Neural cell (in vitro differentiated cells): Measurements from ENCODE around the gene TICRR. TPM values are rescaled to one million over a fixed set of nuclear protein-coding genes. Genes with fewer than 3 reads are reported as not detected.

ENCODE experiments used
- H2AFZ ChIP-seq: fragments of 200-600, 300-800 bp; sonication (generic), shearing (Covaris generic); 2 replicates; pipeline ENCODE4 v1.6.0; 2014; ENCODE audit warnings: low read depth, mild to moderate bottlenecking, antibody characterized with exemption, low read length, moderate library complexity
- H3F3A ChIP-seq: fragments of 200-600 bp; shearing (Covaris generic); 2 replicates; pipeline ENCODE4 v1.6.1; 2016; ENCODE audit warnings: mild to moderate bottlenecking, moderate library complexity, mixed read lengths, antibody characterized with exemption, low read length; ENCODE audit not compliant: insufficient read depth, poor library complexity, severe bottlenecking
- H3K27ac ChIP-seq: fragments of 200-600, 300-800 bp; sonication (generic), shearing (Covaris generic); 2 replicates; pipeline ENCODE4 v1.5.1; 2014; ENCODE audit warnings: mild to moderate bottlenecking, low read length, moderate library complexity
- H3K27me3 ChIP-seq: fragments of 300-800, 200-600 bp; sonication (generic), shearing (Covaris generic); 2 replicates; pipeline ENCODE4 v1.6.0; 2014; ENCODE audit warnings: mild to moderate bottlenecking, low read depth, low read length, moderate library complexity; ENCODE audit not compliant: insufficient read depth
- H3K36me3 ChIP-seq: fragments of 300-800, 200-600 bp; sonication (generic), shearing (Covaris generic); 2 replicates; pipeline ENCODE4 v1.5.1; 2014; ENCODE audit warnings: mild to moderate bottlenecking, antibody characterized with exemption, low read length, moderate library complexity; ENCODE audit not compliant: insufficient read depth
- H3K4me2 ChIP-seq: fragments of 300-800, 200-600 bp; sonication (generic), shearing (Covaris generic); 2 replicates; pipeline ENCODE4 v1.6.0; 2014; ENCODE audit warnings: mild to moderate bottlenecking, low read length
- H3K4me3 ChIP-seq: fragments of 300-800, 200-600 bp; sonication (generic), shearing (Covaris generic); 2 replicates; pipeline ENCODE4 v1.5.1; 2014; ENCODE audit warnings: mild to moderate bottlenecking, low read length, moderate library complexity
- H3K79me2 ChIP-seq: fragments of 200-600 bp; shearing (Covaris generic); replicated peaks from 2 replicates; pipeline ENCODE4 v1.6.0; 2014; ENCODE audit warnings: mild to moderate bottlenecking, low read length, moderate library complexity; ENCODE audit not compliant: insufficient read depth
- H3K9ac ChIP-seq: fragments of 300-800, 200-600 bp; sonication (generic), shearing (Covaris generic); 2 replicates; pipeline ENCODE4 v1.6.1; 2016; ENCODE audit warnings: mild to moderate bottlenecking, low read length, mixed read lengths
- H3K9me2 ChIP-seq: fragments of 200-600 bp; shearing (Covaris generic); 2 replicates; pipeline ENCODE4 v1.6.1; 2016; ENCODE audit warnings: mild to moderate bottlenecking, low read length, mixed read lengths; ENCODE audit not compliant: insufficient read depth
- H3K9me3 ChIP-seq: fragments of 200-600, 300-800 bp; sonication (generic), shearing (Covaris generic); 2 replicates; pipeline ENCODE4 v1.6.1; 2016; ENCODE audit warnings: mild to moderate bottlenecking, mixed run types, low read length, moderate library complexity, mixed read lengths
- H4K20me1 ChIP-seq: fragments of 200-600 bp; shearing (Covaris generic); 2 replicates; pipeline ENCODE4 v1.6.1; 2016; ENCODE audit warnings: mild to moderate bottlenecking, mixed run types; ENCODE audit not compliant: insufficient read depth
- EP300 ChIP-seq: fragments of 450-650 bp; conservative IDR thresholded peaks from 2 replicates; pipeline ENCODE4 v1.6.1; 2014; ENCODE audit warnings: antibody characterized with exemption, mild to moderate bottlenecking, moderate library complexity; ENCODE audit not compliant: poor library complexity, severe bottlenecking
- EZH2 ChIP-seq: fragments of 200-600, 300-800 bp; shearing (Covaris generic), sonication (generic); IDR thresholded peaks from 2 replicates; pipeline ENCODE4 v1.6.1; 2014; ENCODE audit warnings: antibody characterized with exemption, low read length, borderline replicate concordance, mild to moderate bottlenecking; ENCODE audit not compliant: insufficient read depth, poor library complexity, severe bottlenecking
- MXI1 ChIP-seq: fragments of 450-650 bp; conservative IDR thresholded peaks from 2 replicates; pipeline ENCODE4 v1.6.1; 2014; ENCODE audit warnings: antibody characterized with exemption, mild to moderate bottlenecking; ENCODE audit not compliant: poor library complexity, severe bottlenecking
- POLR2AphosphoS5 ChIP-seq: IDR thresholded peaks from 2 replicates; pipeline ENCODE4 v1.6.1; 2012
- RAD21 ChIP-seq: fragments of 450-650 bp; conservative IDR thresholded peaks from 2 replicates; pipeline ENCODE4 v1.6.1; 2014; ENCODE audit warnings: antibody characterized with exemption, mild to moderate bottlenecking, moderate library complexity
- SMC3 ChIP-seq: fragments of 450-650 bp; conservative IDR thresholded peaks from 2 replicates; pipeline ENCODE4 v1.6.1; 2014; ENCODE audit warnings: antibody characterized with exemption, mild to moderate bottlenecking, moderate library complexity; ENCODE audit not compliant: poor library complexity
- TAF1 ChIP-seq: IDR thresholded peaks from 2 replicates; pipeline ENCODE4 v1.6.1; 2012; ENCODE audit warnings: low read depth
- polyA plus RNA-seq: library from polyadenylated mRNA; depleted of rRNA; stranded (reverse); fragments of >200 nt; gene quantifications from 2 replicates; pipeline ENCODE4 v1.2.3, GENCODE V29; 2014
- TF ChIP-seq, protein P1 (sequence below): IDR thresholded peaks from 2 replicates; pipeline ENCODE4 v1.6.1; 2012; ENCODE audit warnings: borderline replicate concordance
- TF ChIP-seq, protein P2 (sequence below): fragments of 450-650 bp; IDR thresholded peaks from 2 replicates; pipeline ENCODE4 v1.5.1; 2014; ENCODE audit warnings: antibody characterized with exemption, mild to moderate bottlenecking, moderate library complexity; ENCODE audit not compliant: poor library complexity, severe bottlenecking

The TICRR gene
- polyA plus RNA-seq, 1 donor from 2014 or later = 0.36 TPM

DNA sequence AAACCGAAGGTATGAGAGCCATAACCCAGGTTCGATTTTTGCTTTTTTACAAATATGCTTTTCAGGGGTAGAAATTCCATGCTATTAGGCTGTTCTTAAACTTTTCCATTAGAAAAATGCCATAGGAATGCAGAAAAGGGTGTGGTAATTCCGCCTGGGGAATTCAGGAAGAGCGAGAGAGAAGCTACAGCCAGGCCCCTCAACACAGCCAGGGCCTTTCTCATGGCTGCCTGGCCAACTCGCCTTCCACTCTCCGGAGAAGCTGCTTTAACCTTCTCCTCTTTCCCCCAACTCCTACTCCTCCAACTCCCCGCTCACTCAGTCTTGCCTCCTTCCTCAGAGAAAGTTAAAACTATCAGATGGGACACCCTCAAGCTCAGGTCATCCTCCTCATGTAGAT is 9.1 kb upstream of the TICRR start:
- no peaks in the 10 kb centered on the region for H3K9me3 ChIP-seq
- no peak overlapping the region for H2AFZ ChIP-seq
- no peaks in the 10 kb centered on the region for H3K27me3 ChIP-seq
- H3K4me2 ChIP-seq = no peak overlapping the region
- no peak overlapping the region for H3K27ac ChIP-seq
- no peak overlapping the region for H3K4me3 ChIP-seq
- H3K9ac ChIP-seq = no peak overlapping the region
- TF ChIP-seq RAD21 (no peak), MXI1 (no peak), SMC3 (no peak), EZH2 (no peak), EP300 (no peak), TAF1 (no peak)
- TF ChIP-seq, protein P1, sequence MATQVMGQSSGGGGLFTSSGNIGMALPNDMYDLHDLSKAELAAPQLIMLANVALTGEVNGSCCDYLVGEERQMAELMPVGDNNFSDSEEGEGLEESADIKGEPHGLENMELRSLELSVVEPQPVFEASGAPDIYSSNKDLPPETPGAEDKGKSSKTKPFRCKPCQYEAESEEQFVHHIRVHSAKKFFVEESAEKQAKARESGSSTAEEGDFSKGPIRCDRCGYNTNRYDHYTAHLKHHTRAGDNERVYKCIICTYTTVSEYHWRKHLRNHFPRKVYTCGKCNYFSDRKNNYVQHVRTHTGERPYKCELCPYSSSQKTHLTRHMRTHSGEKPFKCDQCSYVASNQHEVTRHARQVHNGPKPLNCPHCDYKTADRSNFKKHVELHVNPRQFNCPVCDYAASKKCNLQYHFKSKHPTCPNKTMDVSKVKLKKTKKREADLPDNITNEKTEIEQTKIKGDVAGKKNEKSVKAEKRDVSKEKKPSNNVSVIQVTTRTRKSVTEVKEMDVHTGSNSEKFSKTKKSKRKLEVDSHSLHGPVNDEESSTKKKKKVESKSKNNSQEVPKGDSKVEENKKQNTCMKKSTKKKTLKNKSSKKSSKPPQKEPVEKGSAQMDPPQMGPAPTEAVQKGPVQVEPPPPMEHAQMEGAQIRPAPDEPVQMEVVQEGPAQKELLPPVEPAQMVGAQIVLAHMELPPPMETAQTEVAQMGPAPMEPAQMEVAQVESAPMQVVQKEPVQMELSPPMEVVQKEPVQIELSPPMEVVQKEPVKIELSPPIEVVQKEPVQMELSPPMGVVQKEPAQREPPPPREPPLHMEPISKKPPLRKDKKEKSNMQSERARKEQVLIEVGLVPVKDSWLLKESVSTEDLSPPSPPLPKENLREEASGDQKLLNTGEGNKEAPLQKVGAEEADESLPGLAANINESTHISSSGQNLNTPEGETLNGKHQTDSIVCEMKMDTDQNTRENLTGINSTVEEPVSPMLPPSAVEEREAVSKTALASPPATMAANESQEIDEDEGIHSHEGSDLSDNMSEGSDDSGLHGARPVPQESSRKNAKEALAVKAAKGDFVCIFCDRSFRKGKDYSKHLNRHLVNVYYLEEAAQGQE = no peak
- TF ChIP-seq, protein P2, sequence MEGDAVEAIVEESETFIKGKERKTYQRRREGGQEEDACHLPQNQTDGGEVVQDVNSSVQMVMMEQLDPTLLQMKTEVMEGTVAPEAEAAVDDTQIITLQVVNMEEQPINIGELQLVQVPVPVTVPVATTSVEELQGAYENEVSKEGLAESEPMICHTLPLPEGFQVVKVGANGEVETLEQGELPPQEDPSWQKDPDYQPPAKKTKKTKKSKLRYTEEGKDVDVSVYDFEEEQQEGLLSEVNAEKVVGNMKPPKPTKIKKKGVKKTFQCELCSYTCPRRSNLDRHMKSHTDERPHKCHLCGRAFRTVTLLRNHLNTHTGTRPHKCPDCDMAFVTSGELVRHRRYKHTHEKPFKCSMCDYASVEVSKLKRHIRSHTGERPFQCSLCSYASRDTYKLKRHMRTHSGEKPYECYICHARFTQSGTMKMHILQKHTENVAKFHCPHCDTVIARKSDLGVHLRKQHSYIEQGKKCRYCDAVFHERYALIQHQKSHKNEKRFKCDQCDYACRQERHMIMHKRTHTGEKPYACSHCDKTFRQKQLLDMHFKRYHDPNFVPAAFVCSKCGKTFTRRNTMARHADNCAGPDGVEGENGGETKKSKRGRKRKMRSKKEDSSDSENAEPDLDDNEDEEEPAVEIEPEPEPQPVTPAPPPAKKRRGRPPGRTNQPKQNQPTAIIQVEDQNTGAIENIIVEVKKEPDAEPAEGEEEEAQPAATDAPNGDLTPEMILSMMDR = no peak
- H3K79me2 ChIP-seq = no peaks in the 10 kb centered on the region
- no peaks in the 10 kb centered on the region for H3K36me3 ChIP-seq
- H4K20me1 ChIP-seq = no peaks in the 10 kb centered on the region
- H3F3A ChIP-seq = no peaks in the 10 kb centered on the region
- no peaks in the 10 kb centered on the region for H3K9me2 ChIP-seq

- no peaks in the 10 kb centered on the region for H4K20me1 ChIP-seq
- no peaks in the 10 kb centered on the region for H3F3A ChIP-seq
- no peaks in the 10 kb centered on the region for H3K9me2 ChIP-seq
- H3K9ac ChIP-seq = no peak overlapping the region
- no peak overlapping the region for H3K4me3 ChIP-seq
- H3K27ac ChIP-seq = no peak overlapping the region
- no peaks in the 10 kb centered on the region for H3K27me3 ChIP-seq
- H3K36me3 ChIP-seq = no peaks in the 10 kb centered on the region
- TF ChIP-seq EZH2 (no peak), POLR2AphosphoS5 (no peak), RAD21 (no peak), SMC3 (no peak), EP300 (no peak), TAF1 (no peak), MXI1 (no peak)
- TF ChIP-seq, protein P2 = no peak
- TF ChIP-seq, protein P1 = no peak
- no peak overlapping the region for H3K4me2 ChIP-seq
- H3K9me3 ChIP-seq = no peaks in the 10 kb centered on the region
- no peaks in the 10 kb centered on the region for H3K79me2 ChIP-seq
- H2AFZ ChIP-seq = no peak overlapping the region
Measured at GRCh38 chr15:89566621-89567294, 8.5 kb upstream of the TICRR start.
